WTC11 (cell line): ENCODE measurements around the gene SLC22A4.

Experiments
- CTCF ChIP-seq: fragments of 200-600 bp; IDR thresholded peaks from 2 replicates; pipeline ENCODE4 v1.8.0; 2022; ENCODE audit warnings: antibody characterized with exemption
- ETV6 ChIP-seq: sonication (generic); formaldehyde crosslinking; IDR thresholded peaks from 2 replicates; pipeline ENCODE4 v1.8.1; 2022; ENCODE audit warnings: mild to moderate bottlenecking, missing genetic modification reagents
- HMGXB4 ChIP-seq: sonication (generic); formaldehyde crosslinking; IDR thresholded peaks from 2 replicates; pipeline ENCODE4 v1.8.1; 2023; ENCODE audit warnings: mild to moderate bottlenecking, moderate library complexity, missing genetic modification reagents
- JUN ChIP-seq: sonication (generic); formaldehyde crosslinking; IDR thresholded peaks from 2 replicates; pipeline ENCODE4 v1.8.0; 2023; ENCODE audit warnings: mild to moderate bottlenecking, missing genetic modification reagents
- MXD4 ChIP-seq: fragments of 250-450 bp; sonication (Bioruptor Pico); IDR thresholded peaks from 2 replicates; pipeline ENCODE4 v1.8.0; 2021; ENCODE audit warnings: mild to moderate bottlenecking, moderate library complexity, borderline replicate concordance
- NFYB ChIP-seq: sonication (generic); formaldehyde crosslinking; conservative IDR thresholded peaks from 2 replicates; pipeline ENCODE4 v1.8.0; 2022; ENCODE audit warnings: low read depth, missing genetic modification reagents
- RELA ChIP-seq: sonication (generic); formaldehyde crosslinking; IDR thresholded peaks from 2 replicates; pipeline ENCODE4 v1.8.1; 2022; ENCODE audit warnings: missing genetic modification reagents, mild to moderate bottlenecking, borderline replicate concordance
- USF1 ChIP-seq: sonication (generic); formaldehyde crosslinking; IDR thresholded peaks from 2 replicates; pipeline ENCODE4 v1.8.0; 2022; ENCODE audit warnings: mild to moderate bottlenecking, missing genetic modification reagents
- ZBTB21 ChIP-seq: sonication (generic); formaldehyde crosslinking; IDR thresholded peaks from 2 replicates; pipeline ENCODE4 v1.8.1; 2023; ENCODE audit warnings: mild to moderate bottlenecking, missing genetic modification reagents, borderline replicate concordance
- ZNF121 ChIP-seq: sonication (generic); formaldehyde crosslinking; IDR thresholded peaks from 2 replicates; pipeline ENCODE4 v1.8.0; 2023; ENCODE audit warnings: missing genetic modification reagents

- TF ChIP-seq USF1 (CRISPR knock-in tag) = no peak
- TF ChIP-seq RELA (CRISPR knock-in tag) = no peak
- TF ChIP-seq CTCF = no peak
- no peak for TF ChIP-seq ZBTB21 (CRISPR knock-in tag)
- no peak for TF ChIP-seq HMGXB4 (CRISPR knock-in tag)
- no peak for TF ChIP-seq NFYB (CRISPR knock-in tag)
- TF ChIP-seq MXD4 (CRISPR knock-in tag) = no peak
- TF ChIP-seq ETV6 = no peak
- no peak for TF ChIP-seq ZNF121
- TF ChIP-seq JUN (CRISPR knock-in tag) = no peak
Observed at GRCh38 chr5:132308701-132309100, 14.5 kb downstream of the SLC22A4 start.
